B cell (primary cell): ENCODE results near the gene FCSK. TPM values are rescaled to one million over a fixed set of nuclear protein-coding genes. Genes with fewer than 3 reads are reported as not detected.

Experiments
- ATAC-seq: fragments of 200-7000 bp; cut with Tn5 transposase; one replicate; pipeline ENCODE4 v1.10.0; 2021; ENCODE audit warnings: low read depth, mild to moderate bottlenecking, moderate number of reproducible peaks, moderate library complexity
- CTCF ChIA-PET: fragments of 350-600 bp; sonication (Branson Sonifier 250); formaldehyde crosslinking; loops from one replicate; lab custom pipeline; 2021; ENCODE audit warnings: antibody characterized with exemption, inconsistent platforms; lab: Charles Lee
- POLR2A ChIA-PET: fragments of 350-600 bp; sonication (Branson Sonifier 250); formaldehyde crosslinking; loops from one replicate; lab custom pipeline; 2021; ENCODE audit warnings: antibody characterized with exemption; lab: Charles Lee
- DNase-seq: peaks from one replicate; pipeline ENCODE4 v3.0.0; 2013
- H2AFZ ChIP-seq: 2 replicates; pipeline ENCODE4 v1.6.1; 2012; ENCODE audit warnings: mild to moderate bottlenecking, low read depth, low read length; ENCODE audit not compliant: insufficient read depth, poor library complexity, severe bottlenecking
- H3K27ac ChIP-seq, 2 donors: 1 replicate in 1 of 2; 2 replicates in 1 of 2; pipeline ENCODE4 v1.5.1; 2012 to 2013; ENCODE audit warnings: low read length in 2 of 2, mild to moderate bottlenecking in 2 of 2, moderate library complexity in 1 of 2
- H3K27me3 ChIP-seq, 4 experiments: fragments of 200-600 bp in 1 of 4; sonication (generic) in 1 of 4; replicated peaks in 1 of 4; 1 replicate in 2 of 4; 2 replicates in 2 of 4; pipeline versions ENCODE4 v1.6.1 to v1.7.0; 2013 to 2016; ENCODE audit warnings: low read length in 3 of 4, mild to moderate bottlenecking in 2 of 4, mixed read lengths in 1 of 4, moderate library complexity in 1 of 4; ENCODE audit not compliant: insufficient read depth in 4 of 4, control insufficient read depth in 3 of 4; ENCODE audit errors: control extremely low read depth in 1 of 4
- H3K36me3 ChIP-seq, 2 experiments: replicated peaks in 1 of 2; 1 replicate in 1 of 2; 2 replicates in 1 of 2; pipeline versions ENCODE4 v1.6.1 to v1.7.1; 2013; ENCODE audit warnings: low read length in 1 of 2; ENCODE audit not compliant: insufficient read depth in 2 of 2, control insufficient read depth in 1 of 2; ENCODE audit errors: control extremely low read depth in 1 of 2, extremely low read depth in 1 of 2
- H3K4me1 ChIP-seq, 2 donors: fragments of 200-600 bp in 1 of 2; sonication (generic) in 1 of 2; 1 replicate in 1 of 2; 2 replicates in 1 of 2; pipeline versions ENCODE4 v1.5.1 to v1.6.1; 2013 to 2017; ENCODE audit warnings: low read length in 2 of 2; ENCODE audit not compliant: control insufficient read depth in 2 of 2, insufficient read depth in 2 of 2
- H3K4me2 ChIP-seq: replicated peaks from 2 replicates; pipeline ENCODE3; 2012; ENCODE audit warnings: mild to moderate bottlenecking, low read depth, low read length; ENCODE audit not compliant: poor library complexity, severe bottlenecking
- H3K4me3 ChIP-seq, 5 experiments: fragments of 200-600 bp in 1 of 5; sonication (generic) in 1 of 5; 1 replicate in 3 of 5; 2 replicates in 2 of 5; pipeline versions ENCODE4 v1.5.1 to v1.7.0; 2011 to 2016; ENCODE audit warnings: low read length in 4 of 5, mild to moderate bottlenecking in 4 of 5, low read depth in 2 of 5, control low read depth in 1 of 5, moderate library complexity in 1 of 5; ENCODE audit not compliant: insufficient read depth in 1 of 5; ENCODE audit errors: control extremely low read depth in 1 of 5, extremely low read depth in 1 of 5
- H3K79me2 ChIP-seq: fragments of 200-600 bp; sonication (generic); one replicate; pipeline ENCODE4 v1.6.0; 2016; ENCODE audit warnings: low read length; ENCODE audit not compliant: control insufficient read depth, insufficient read depth
- H3K9ac ChIP-seq: fragments of 200-600 bp; sonication (generic); 2 replicates; pipeline ENCODE4 v1.6.1; 2017; ENCODE audit warnings: mild to moderate bottlenecking, low read length, moderate library complexity
- H3K9me3 ChIP-seq, 3 donors: one replicate each; pipeline versions ENCODE4 v1.6.1 to v1.7.1; 2013; ENCODE audit warnings: low read length in 2 of 3; ENCODE audit not compliant: control insufficient read depth in 2 of 3, insufficient read depth in 1 of 3; ENCODE audit errors: control extremely low read depth in 1 of 3
- H4K20me1 ChIP-seq: 2 replicates; pipeline ENCODE4 v1.6.0; 2012; ENCODE audit warnings: mild to moderate bottlenecking, low read length; ENCODE audit not compliant: insufficient read depth, control insufficient read depth, poor library complexity, severe bottlenecking
- H3K27ac Mint-ChIP-seq: one replicate; pipeline ENCODE4 v1.8.0; 2021; ENCODE audit warnings: mixed read lengths
- H3K27me3 Mint-ChIP-seq: one replicate; pipeline ENCODE4 v1.8.0; 2021; ENCODE audit warnings: mixed read lengths
- H3K4me1 Mint-ChIP-seq: one replicate; pipeline ENCODE4 v1.8.0; 2021; ENCODE audit warnings: mixed read lengths
- H3K4me3 Mint-ChIP-seq: one replicate; pipeline ENCODE4 v1.8.0; 2021; ENCODE audit warnings: mixed read lengths
- H3K9me3 Mint-ChIP-seq: one replicate; pipeline ENCODE4 v1.8.0; 2022; ENCODE audit warnings: mixed read lengths; ENCODE audit not compliant: insufficient read depth
- CTCF ChIP-seq: fragments of 200-600 bp; IDR thresholded peaks from one replicate; pipeline ENCODE4 v1.8.0; 2022; ENCODE audit warnings: antibody characterized with exemption, mild to moderate bottlenecking
- EZH2 ChIP-seq: IDR thresholded peaks from 2 replicates; pipeline ENCODE4 v1.6.1; 2012; ENCODE audit warnings: borderline replicate concordance, low read depth, mild to moderate bottlenecking, moderate library complexity, low read length; ENCODE audit not compliant: insufficient read depth, poor library complexity, severe bottlenecking
- WGBS: methylation state at CpG from one replicate; pipeline ENCODE4 v1.1.5; 2013; ENCODE audit warnings: missing lambda C conversion rate; ENCODE audit not compliant: insufficient coverage; 5-methylcytosine and 5-hydroxymethylcytosine counted together
- intact Hi-C: fragments of 100-400 bp; cut with micrococcal nuclease; formaldehyde crosslinking; loops from one replicate; pipeline ENCODE4 v1.10.0; 2022
- polyA plus RNA-seq: library from polyadenylated mRNA; depleted of rRNA; stranded (reverse); fragments of >200 nt; gene quantifications from 2 replicates; pipeline ENCODE4 v1.2.3, GENCODE V29; 2012
- total RNA-seq, 2 donors: library from RNA; stranded (reverse); fragments of 120-200 nt in 1 of 2; gene quantifications; 1 replicate in 1 of 2; 2 replicates in 1 of 2; pipeline versions ENCODE4 v1.2.3 to v1.2.4, GENCODE V29; 2013 to 2022

The FCSK gene
- total and polyA plus RNA-seq, 2 donors (not counting 1 experiment from before 2014, with no cell fraction given) = 19.4 to 24.8 TPM

GRCh38 chr16:70416748-70417616, 37.4 kb upstream of the FCSK start:
- peaks cover 40 to 44% of the 10 kb centered on the region in 2 donors for H3K4me1 ChIP-seq
- WGBS = 53% methylated on average over 14 of the region's 17 CpGs
- H3K4me3 ChIP-seq = no peak overlapping the region
- Mint-ChIP-seq H3K27me3 (no peaks in the 10 kb centered on the region), H3K4me3 (peak overlapping the region; percentile 71), H3K9me3 (no peaks in the 10 kb centered on the region), H3K4me1 (peaks cover 59% of the 10 kb centered on the region), H3K27ac (peak overlapping the region; percentile 76)
- peaks cover 0 to 2% of the 10 kb centered on the region in 2 experiments for H3K36me3 ChIP-seq
- peak overlapping the region; percentile 7 for H3K9ac ChIP-seq
- intact Hi-C loops = loop anchor here (1.0 to 2.0 kb wide), 2 partner anchors 13 to 22 kb away; partner anchors contain the start of gene ST3GAL2
- peaks cover 87% of the 10 kb centered on the region for H3K79me2 ChIP-seq
- CTCF ChIA-PET = interaction anchor here (0.8 to 1.7 kb wide), 11 partner anchors 8 to 36 kb away, joined by 3 to 8 read pairs (median 4); no protein-coding TSS in a partner anchor
- H3K27me3 ChIP-seq = no peaks in the 10 kb centered on the region
- TF ChIP-seq EZH2 (no peak), CTCF (no peak)
- H4K20me1 ChIP-seq = peaks cover 64% of the 10 kb centered on the region
- H3K4me2 ChIP-seq = peak overlapping the region; percentile 53
- DNase-seq (peak; percentile 81), ATAC-seq (peak; percentile 93)
- H3K9me3 ChIP-seq = no peaks in the 10 kb centered on the region
- H2AFZ ChIP-seq = no peak overlapping the region
- peak overlapping the region; percentile 51 to 54 for H3K27ac ChIP-seq
- POLR2A ChIA-PET = interaction anchor here (0.9 to 2.3 kb wide), 4 partner anchors 8 to 36 kb away, joined by 3 to 16 read pairs (median 4); no protein-coding TSS in a partner anchor
